Measurements from ENCODE around the gene PRKCA.
A peak's percentile ranks its signal among the peaks of the same experiment; 100 is the strongest.

The PRKCA gene

DNA sequence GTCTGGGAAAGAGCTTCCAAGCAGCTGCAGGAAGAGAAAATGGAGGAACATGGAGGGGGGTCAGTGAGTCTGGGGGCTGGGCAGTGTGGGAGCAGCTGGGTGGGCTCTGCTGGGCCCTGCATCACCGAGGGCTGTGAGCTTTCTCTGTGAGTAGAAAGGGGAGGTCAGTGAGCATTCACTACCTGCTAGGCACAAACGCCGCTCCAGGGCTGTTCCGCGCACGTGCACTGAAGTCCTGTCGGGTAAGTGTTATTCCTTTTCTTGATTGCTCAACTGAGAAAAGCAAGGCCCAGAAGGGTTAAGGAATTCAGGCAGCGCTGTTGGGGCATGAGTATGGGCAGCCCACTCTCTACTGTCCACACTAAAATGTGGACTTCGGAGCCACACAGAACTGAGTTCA lies 537.2 kb downstream of the PRKCA start:
- DNase-seq (ENCODE audit: low spot score): no peak

- no peak for DNase-seq (ENCODE audit: low spot score)
These were observed 537.6 kb downstream of the PRKCA start for GRCh38 chr17:66840061-66840460.

DNA sequence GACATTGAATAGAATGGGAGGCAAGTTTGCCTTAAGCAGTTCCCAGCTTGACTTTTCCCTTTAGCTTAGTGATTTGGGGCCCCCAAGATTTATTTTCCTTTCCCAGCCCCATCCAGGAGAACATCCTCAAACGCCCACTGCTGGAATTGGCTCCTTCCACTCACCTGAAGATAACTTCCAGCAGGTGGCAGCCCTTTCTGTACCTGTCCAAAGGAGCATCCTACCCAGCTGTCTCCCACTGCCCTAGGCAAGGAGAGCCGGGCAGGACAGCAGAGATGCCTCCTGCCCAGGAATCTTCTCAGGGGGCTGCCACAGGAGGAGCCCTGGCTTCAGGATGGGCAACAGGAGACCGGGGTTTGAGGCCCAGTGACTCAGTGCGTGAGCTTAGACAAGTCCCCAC lies 538.9 kb downstream of the PRKCA start:
- no peak for DNase-seq (ENCODE audit: low spot score)

- DNase-seq (ENCODE audit: low spot score): no peak
These were observed 539.3 kb downstream of the PRKCA start for GRCh38 chr17:66841744-66842143.

DNA sequence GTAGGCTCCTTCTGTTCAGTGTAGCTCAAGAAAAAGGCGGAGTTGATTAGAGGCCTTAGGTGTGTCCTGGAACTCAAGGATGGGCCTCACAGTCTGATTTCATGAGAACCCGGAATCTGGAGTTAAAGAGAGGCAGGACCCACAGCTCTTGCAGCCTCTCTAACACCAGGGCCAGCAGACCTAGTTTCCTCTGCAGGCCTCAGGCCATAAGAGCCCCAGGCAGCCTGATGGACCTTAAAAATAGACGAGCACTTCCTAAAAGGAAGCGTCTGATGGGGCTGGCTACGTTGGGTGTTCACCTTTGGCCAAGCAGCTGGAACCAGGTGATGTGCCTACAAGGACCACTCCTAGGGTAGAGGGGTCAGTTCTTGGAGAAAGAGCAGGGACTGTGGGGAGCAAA lies 540.1 kb downstream of the PRKCA start:
- no peak for DNase-seq (ENCODE audit: low spot score)

- DNase-seq (ENCODE audit: low spot score): no peak
These were observed 540.5 kb downstream of the PRKCA start for GRCh38 chr17:66842959-66843358.

- DNase-seq (ENCODE audit: low spot score): no peak
These were observed 541.2 kb downstream of the PRKCA start for GRCh38 chr17:66843627-66844026.

- DNase-seq (ENCODE audit: low spot score): no peak
These were observed 545.3 kb downstream of the PRKCA start for GRCh38 chr17:66847704-66848103.

- DNase-seq (ENCODE audit: low spot score): no peak
These were observed 546.1 kb downstream of the PRKCA start for GRCh38 chr17:66848496-66848895.

- no peak for DNase-seq (ENCODE audit: low spot score)
These were observed 546.7 kb downstream of the PRKCA start for GRCh38 chr17:66849032-66849655.

DNA sequence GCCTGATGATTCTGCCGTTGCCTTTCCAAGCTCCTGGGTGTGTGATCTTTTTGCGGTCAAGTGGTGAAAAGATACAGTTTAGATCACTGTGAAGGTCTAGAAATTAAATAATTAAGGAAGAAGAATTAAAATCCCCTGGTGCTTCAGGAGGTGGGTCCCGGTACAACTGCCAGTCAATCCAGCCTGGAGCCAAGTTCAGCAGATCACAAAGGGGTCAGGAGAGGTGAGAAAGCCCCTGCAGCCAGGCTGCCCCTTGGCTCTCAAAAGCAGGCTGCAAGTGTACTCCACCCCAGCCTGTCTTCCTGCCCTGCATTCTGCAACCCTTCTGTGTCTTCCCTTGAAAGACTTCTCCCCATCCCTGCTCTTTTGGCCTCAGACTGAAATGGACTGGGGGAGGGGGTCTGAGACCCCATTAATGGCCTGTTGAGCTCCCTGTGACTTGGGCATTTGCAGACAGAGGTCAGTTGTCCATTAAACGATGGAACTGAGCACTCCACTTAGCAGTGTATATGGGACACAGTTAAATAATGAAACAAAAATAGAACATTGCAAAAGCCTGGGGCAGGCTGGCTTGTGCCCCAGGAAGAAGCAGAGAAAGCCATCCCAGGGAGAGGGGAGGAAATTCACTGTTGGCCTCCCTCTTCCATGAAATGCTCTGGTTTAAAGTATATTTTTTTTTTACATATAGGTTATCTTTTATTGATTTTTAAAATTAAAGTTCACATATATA lies 547.6 kb downstream of the PRKCA start:
- DNase-seq (ENCODE audit: low spot score): no peak

DNA sequence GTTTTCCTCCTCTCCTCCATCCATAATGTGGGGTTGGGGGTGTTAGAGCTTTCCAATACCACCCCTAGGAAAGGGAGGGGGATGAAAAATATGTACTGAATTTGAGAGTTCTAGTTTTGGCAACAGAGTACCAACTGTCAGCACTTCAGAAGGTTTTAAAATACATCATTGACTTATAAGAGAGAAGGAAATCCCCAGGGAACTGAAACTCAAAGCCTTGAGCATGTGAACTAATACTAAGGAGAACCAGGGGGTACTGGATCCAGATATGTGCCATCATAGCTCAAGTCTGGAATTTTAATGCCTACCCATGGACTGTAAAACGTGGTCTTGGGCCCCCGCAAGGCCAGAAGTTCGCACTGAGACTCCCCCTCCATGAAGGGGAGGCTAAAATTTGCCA lies 548.3 kb downstream of the PRKCA start:
- no peak for DNase-seq (ENCODE audit: low spot score)

- peak; percentile 15 for DNase-seq (ENCODE audit: low spot score)
These were observed 552.8 kb downstream of the PRKCA start for GRCh38 chr17:66855204-66855603.

DNA sequence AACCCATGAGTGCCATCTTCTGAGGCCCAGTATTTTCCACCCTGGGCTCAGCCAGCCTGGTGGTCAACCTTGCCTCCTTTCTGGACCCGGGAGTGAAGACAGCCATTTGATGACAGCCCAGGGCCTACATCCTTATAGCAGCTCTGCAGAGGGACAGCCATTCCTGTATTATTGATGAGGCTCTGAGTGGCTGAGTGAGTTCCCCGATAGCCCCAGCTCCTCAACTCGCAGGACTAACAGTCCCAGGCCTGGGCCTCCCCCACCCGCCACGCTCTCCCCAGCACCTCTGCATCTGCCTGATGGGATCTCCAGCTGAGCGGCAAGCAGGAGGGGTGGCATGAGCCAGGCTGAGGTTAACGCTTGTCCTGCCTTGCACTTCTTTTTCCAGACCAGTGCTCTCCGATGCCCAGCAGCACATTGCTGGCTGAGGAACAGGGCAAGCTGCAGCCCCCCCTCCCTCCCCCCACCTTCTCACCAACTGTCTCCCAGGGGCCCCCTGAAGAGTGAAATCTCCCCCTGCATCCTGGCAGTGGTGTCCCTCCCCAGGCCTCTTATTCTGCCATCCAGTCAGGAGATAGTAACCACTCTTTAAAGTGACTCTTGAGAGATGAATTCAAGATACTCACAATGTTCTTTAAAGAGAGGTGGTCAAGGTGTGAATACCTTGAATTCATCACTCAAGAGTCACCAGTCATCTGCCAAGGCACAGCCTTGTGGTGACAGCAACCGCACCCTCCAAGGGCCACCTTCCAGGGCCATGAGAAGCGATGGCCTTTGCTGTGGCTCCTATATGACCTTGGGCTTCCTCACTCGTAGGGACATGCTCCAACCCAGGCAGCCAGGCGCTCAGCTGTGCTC lies 556.0 kb downstream of the PRKCA start:
- no peak for DNase-seq (ENCODE audit: low spot score)

GRCh38 chr17:66859353-66859752 lies 556.9 kb downstream of the PRKCA start:
- DNase-seq (ENCODE audit: low spot score): no peak

DNA sequence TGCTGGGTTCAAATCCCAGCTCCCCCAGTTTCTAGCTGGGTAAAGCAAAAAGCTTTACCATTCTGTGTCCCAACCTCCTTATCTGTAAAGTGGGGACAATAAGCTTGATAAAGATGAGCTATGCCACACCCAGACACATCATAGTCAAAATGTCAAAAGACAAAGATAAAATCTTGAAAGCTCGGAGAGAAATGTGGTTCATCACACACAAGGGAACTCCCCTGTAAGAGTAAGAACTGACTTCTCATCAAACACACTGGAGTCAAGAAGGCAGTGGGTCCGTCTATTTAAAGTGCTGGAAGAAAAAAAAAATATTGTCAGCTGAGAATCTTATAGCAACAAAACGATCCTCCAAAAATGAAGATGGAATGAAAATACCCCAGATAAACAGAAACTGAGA lies 557.8 kb downstream of the PRKCA start:
- DNase-seq (ENCODE audit: low spot score): no peak
